Measurements from ENCODE around the gene BPIFB2. TPM values are rescaled to one million over a fixed set of nuclear protein-coding genes. Genes with fewer than 3 reads are reported as not detected.

BPIFB2 gene
- polyA plus RNA-seq, 3 donors = not detected

DNA sequence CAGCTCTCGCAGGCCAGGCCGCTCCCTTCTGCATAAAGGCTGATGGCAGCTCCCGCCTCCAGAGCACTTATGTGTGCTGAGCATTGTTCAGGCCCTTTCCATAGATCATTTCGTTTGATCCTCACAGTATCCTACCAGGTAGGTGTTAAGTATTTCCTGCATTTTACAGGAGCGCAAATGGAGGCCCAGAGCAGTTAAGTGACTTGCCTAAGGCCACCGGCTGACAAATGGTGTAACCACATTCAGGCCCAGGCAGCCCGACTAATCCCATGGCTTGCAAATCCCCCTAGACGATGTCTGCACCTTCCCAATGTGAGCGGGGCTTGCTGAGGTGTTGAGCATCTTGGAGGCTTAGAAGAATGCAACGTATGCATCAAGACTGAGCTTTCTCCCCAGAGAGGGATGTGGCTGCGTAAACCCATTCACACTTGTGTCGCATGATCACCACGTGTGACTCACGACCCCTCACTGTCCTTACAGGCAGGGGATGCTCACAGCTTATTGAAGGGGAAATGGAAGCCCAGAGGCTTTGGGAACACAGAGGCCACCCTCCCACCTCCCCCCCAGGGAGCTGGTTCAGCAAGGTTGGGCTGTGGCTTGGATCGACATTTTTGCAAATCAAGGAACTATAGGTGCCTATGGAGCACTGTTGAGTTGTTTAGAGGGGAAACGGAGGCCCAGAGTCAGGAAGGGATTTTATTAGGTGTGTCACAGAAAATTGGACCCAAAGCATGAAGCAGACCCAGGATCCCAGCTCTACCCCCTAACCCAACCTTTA lies 7.0 kb downstream of the BPIFB2 start:
- H3K27ac ChIP-seq (ENCODE audit: low read depth, low read length) = no peak overlapping the region
- WGBS, 3 donors = 33 to 65% (median 60%) methylated on average over 16 of the region's 16 CpGs

DNA sequence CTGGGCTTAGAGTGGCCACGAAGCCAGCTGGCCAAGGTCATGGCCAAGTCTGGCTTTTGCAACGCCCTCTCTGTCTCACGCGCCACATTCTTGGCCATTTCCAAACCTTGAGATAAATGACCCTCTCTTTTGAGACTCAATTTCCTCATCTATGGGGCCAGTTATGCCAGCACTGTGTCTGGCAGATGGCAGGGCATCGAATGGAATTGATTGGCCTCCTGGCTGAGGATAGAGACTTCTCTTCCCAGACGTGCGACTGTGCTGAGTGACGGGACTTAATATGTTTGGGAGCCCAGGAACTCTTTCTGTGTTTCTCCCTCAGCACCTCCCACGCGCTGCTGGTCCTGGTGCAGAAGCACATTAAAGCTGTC lies 7.6 kb downstream of the BPIFB2 start:
- no peak overlapping the region for H3K27ac ChIP-seq (ENCODE audit: low read depth, low read length)
- 51 to 70% (median 68%) methylated on average over 10 of the region's 10 CpGs for WGBS, 3 donors

DNA sequence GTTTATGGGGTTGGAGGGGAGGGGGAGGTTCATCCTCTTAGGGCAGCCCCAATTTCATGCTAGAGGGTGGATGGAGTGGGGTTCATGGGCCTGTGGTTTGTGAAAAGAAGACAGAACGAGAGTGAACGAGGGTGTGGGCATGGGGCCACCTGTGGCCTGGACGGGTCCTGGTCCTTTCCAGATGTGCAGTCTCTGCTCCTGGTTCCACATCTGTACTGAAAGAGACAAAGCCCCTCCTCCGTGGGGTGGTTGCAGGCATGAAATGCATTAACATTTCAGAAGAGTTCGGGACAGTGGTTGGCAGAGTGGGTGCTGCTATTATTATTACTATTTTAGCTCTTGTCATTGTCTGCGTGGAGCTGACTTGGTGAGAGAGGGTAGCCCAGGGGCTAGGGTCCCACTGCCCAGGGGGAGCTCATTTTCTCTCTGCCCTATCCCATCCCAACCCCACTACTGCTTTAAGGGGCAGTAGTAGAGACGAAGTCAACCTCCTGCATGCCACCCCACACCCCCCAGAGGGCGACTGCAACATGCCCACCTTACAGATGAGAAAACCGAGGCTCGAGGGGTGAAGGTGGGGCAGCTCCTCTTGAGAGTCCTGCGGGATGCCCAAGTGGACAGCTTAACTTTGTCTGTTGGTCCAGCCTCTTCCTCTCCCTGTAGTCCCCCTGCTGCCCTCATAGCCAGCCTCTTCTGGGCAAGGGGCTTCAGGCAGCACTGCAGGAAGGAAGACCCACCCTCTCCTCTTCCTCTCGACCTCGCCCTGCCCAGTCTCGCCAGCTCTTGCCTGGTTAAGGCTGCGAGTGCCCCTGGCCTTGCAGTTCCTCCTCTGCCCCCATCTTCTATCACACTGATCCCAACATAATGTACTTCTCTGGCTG lies 8.4 kb downstream of the BPIFB2 start:
- WGBS, 3 donors = 60 to 71% (median 62%) methylated on average over 15 of the region's 15 CpGs

DNA sequence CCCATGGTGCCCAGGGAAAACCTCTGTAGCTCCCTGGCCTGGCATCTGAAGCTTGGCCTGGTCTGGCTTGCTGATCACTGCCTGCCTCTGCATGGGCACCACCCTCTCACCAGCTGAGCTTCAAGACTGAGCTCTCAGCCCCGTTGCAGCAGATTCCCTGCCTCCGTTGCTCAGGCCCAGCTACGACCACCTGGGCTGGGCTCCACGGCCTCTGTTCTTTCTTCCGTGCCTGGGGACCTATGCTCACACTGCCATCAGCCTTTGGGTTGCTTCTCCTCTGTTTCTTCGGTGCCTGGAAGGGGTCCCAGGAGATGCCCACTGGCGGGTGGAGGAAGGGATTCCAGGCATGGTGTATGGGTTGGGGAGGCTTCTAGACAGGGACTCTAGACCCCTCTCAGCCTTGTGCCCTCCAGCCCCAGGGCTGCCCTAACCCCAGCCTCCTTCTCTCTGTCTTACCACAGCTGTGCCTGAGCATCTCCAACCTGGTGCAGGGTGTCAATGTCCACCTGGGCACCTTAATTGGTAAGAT lies 9.1 kb downstream of the BPIFB2 start:
- no peak overlapping the region for H3K27ac ChIP-seq (ENCODE audit: low read depth, low read length)
- 50 to 75% (median 65%) methylated on average over 7 of the region's 7 CpGs for WGBS, 3 donors

More for the DNA sequence above, 8.4 kb downstream of the BPIFB2 start:
- no peak overlapping the region for H3K27ac ChIP-seq (ENCODE audit: low read depth, low read length)

DNA sequence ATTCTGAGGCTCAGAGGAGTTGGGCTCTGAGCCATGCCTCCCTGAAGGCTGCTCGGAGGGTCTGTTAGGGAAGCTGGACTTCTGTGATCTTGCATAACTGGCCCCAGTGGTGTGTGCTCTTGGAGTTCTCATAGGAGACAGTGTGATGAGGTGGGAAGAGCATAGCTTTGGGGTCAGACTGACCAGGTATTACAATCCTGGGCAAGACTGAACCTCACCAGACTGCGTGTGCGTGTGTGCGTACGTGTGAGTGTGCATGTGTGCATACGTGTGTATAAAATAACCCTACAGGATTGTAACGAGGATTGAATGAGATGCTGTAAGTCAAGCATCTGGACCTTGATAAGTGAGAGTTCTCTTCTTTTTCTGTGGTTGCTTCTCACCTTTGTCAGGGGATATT lies 10.0 kb downstream of the BPIFB2 start:
- no peak overlapping the region for H3K27ac ChIP-seq (ENCODE audit: low read depth, low read length)
- 71 to 83% (median 76%) methylated on average over 7 of the region's 7 CpGs for WGBS, 3 donors

DNA sequence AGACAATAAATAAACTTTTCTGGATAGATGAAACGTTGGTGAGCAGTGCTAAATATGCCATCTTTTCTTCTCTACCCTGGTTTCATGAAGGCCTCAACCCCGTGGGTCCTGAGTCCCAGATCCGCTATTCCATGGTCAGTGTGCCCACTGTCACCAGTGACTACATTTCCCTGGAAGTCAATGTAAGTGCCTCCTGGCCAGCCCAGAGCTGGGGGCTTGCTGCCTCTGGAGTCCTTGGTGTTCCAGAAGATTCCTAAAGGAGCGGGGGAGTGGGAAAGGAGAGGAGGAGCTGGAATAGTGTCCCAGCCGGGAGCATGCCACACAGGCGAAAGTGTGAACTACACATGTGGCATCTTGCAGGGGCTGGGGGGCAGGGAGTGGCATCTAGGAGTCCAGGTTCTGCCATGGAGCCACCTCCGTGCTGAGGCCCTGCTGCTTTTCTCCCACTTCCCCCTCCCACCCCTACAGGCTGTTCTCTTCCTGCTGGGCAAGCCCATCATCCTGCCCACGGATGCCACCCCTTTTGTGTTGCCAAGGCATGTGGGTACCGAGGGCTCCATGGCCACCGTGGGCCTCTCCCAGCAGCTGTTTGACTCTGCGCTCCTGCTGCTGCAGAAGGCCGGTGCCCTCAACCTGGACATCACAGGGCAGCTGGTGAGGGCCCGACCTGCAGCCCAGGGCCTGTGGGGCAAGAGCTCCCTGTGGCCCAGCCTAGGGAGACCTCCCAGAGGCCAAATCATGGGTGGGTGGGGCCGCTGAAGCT lies 10.8 kb downstream of the BPIFB2 start:
- 56 to 74% (median 62%) methylated on average over 13 to 14 of the region's 14 CpGs for WGBS, 3 donors
- H3K27ac ChIP-seq (ENCODE audit: low read depth, low read length) = no peak overlapping the region

DNA sequence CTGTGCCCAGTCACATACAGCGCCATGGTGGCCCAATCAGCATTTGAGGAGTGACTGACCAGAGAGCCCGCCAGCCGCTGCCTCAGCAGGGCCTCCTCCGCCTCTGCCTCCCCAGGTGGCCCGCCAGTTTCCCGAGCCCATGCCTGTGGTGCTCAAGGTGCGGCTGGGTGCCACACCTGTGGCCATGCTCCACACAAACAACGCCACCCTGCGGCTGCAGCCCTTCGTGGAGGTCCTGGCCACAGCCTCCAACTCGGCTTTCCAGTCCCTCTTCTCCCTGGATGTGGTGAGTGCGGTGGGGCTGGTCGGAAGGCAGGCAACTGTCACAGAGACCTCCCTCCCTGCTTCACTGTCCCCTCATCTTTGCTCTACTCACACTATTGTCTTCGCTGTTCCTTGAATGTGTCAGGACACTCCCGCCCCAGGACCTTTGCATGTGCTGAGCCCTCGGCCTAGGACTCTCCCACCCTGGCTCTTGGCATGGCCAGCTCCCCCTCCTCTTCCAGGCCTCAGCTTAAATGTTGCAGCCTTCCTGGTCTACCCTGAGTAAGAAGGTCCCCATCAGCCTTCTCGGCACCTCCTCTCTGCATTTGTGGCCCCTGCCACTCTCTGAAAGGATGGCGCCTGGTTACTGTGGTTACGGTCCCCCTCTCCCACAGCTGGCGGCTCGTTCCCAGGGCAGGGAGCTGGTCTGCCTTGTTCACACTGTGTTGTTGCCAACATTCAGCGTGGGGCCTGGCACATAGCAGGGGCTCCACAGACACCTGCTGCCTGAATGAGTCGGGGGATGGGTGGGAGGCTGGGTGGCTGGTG lies 12.2 kb downstream of the BPIFB2 start:
- no peak overlapping the region for H3K27ac ChIP-seq (ENCODE audit: low read depth, low read length)
- WGBS, 3 donors = 81 to 89% (median 88%) methylated on average over 23 of the region's 23 CpGs

GRCh38 chr20:33020278-33021161 lies 13.0 kb downstream of the BPIFB2 start:
- 79 to 89% (median 88%) methylated on average over 18 of the region's 18 CpGs for WGBS, 3 donors
- H3K27ac ChIP-seq (ENCODE audit: low read depth, low read length) = no peak overlapping the region

DNA sequence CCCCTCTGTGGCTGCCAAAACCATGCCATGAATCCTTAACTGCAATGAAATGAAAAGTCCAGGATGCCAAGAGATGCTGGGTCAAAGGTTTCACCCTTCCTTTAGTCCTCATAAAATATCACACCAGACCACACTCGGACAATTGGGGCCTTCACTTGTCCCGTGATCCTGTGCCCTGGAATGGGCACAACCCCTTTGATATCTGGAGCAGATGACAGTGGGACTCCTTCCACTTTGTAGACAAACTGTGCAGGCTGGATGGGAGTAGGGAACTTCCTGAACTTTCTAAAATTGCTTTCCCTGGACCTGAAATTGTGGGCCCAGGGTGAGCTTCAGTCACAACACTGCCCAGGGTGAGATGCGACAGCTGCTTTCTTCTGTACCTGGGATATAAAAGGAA lies 14.4 kb downstream of the BPIFB2 start:
- WGBS, 3 donors = 58 to 74% (median 62%) methylated on average over 3 of the region's 3 CpGs
- no peak overlapping the region for H3K27ac ChIP-seq (ENCODE audit: low read depth, low read length)

DNA sequence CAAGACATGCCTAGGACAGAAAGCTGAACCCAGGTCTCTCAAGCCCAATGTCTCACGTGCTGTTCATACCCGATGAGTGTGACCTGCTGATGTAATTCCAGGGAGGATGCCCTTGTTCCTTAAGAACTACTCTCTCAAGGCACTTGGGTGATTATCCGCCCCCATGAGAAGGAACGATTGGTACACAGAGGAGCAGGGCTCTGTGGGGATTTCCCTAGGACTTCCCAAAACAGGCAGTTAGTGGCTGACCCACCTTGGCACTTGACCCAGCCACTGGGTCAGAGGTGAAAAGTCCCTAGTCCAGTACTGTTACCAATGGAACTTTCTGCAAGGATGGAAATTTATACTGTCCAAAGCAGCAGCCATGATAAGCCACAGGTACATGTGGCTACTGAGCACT lies 14.8 kb downstream of the BPIFB2 start:
- 53 to 66% (median 60%) methylated on average over 4 of the region's 4 CpGs for WGBS, 3 donors
- H3K27ac ChIP-seq (ENCODE audit: low read depth, low read length) = no peak overlapping the region

DNA sequence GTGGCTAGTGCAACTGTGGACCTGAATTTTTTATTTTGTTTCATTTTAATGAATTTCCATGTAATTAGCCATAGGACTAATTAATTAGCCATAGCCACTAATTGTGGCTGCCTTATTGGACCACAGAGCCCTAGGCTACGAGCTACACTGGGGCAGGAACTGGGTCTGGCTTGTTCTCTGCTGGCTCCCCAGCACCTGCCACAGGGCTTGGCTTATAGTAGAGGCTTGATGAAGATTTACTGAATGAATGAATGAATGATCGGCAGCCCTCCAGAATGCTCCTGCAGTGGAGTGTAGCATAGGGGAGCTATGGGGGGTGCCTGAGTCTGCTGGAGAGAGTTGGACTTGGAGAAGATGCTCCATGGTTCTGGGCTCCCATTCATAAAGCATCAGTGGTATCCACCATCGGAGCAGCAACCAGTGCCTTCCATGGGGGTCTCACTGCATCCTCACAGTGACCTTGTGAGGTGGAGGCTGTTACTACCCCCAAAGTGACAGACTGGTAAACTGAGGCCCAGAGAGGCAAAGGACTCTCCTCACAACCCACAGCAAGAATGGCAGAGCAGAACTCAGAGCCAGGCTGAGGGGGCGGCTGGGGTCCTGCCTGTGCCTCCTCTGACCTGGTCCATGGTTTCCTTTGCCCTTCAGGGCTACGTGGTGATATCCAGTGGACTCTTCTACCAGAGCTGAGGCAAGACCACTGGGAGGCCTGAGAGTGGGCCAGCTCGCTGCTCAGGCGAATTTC lies 15.4 kb downstream of the BPIFB2 start:
- WGBS, 3 donors = 73 to 80% (median 78%) methylated on average over 7 of the region's 7 CpGs
- no peak overlapping the region for H3K27ac ChIP-seq (ENCODE audit: low read depth, low read length)

DNA sequence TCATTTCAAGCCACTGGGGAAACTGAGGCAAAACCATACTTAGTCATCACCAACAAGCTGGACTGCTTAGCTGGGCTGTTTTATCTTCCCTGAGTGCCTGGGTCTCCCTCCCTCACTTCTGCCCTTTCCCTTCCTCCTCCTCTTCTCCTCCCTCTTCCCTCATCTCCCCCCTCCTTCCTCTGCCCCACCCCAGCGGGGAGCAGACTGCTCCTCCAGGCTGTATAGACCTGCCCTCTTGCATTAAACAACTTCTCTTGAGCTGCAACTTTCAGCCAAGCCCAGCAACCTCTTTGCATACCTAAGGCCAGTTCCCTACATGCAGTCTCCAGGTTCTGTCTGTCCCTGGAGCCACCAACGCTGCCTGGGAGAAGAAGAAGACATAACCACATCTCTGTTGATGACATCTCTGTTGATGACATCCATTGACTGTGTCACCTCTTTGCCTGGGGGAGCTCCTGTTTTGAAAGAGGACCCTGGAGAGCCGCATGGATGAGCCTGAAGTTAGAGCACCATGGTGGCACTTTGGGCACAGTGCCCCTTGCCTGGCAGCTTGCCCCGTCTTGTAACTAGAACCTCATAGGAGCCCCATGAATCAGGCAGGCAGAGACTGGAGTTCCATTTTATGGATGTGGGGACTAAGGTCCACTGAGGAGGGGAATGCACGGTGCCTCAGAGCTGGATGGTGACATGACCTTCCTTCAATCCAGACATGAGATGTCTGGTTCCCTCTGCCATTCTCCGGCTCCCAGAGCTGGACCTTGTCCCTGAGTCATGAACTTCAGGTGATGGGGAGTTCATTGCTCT lies 16.1 kb downstream of the BPIFB2 start:
- WGBS, 3 donors = 56 to 70% (median 67%) methylated on average over 6 of the region's 6 CpGs
- H3K27ac ChIP-seq (ENCODE audit: low read depth, low read length) = no peak overlapping the region

GRCh38 chr20:33024243-33024560 lies 16.7 kb downstream of the BPIFB2 start:
- H3K27ac ChIP-seq (ENCODE audit: low read depth, low read length) = no peak overlapping the region
- WGBS, 3 donors = 64 to 82% (median 68%) methylated on average over 1 of the region's 1 CpG

DNA sequence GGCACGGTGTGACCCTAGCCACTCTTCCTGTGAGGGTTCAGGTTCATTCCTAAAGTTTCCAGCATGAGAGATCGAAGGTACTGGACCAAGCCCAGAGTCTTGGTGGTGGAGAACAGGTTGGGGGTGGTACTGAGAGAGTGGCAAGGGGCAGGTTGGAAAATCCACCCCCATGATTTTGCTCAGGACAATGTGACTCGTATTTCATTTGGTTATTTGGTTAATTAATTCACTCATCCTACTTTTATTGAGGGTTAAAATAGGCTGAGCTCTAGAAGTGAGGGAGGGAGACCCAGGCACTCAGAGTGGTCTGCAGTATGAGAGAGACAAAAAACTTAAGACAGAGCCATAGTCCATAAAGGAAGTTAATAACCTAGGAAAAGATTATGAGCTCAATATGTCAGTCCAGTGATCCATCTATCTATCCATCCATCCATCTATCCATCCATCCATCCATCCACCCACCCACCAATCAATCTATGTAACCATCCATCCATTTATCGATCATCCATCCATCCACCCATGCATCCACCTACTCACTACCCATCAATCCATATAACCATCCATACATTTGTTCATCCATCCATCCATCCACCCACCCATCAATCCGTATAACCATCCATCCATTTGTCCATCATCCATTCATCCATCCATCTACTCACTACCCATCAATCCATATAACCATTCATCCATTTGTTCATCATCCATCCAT lies 17.3 kb downstream of the BPIFB2 start:
- WGBS, 3 donors = 59 to 76% (median 75%) methylated on average over 5 of the region's 5 CpGs
- H3K27ac ChIP-seq (ENCODE audit: low read depth, low read length) = no peak overlapping the region

DNA sequence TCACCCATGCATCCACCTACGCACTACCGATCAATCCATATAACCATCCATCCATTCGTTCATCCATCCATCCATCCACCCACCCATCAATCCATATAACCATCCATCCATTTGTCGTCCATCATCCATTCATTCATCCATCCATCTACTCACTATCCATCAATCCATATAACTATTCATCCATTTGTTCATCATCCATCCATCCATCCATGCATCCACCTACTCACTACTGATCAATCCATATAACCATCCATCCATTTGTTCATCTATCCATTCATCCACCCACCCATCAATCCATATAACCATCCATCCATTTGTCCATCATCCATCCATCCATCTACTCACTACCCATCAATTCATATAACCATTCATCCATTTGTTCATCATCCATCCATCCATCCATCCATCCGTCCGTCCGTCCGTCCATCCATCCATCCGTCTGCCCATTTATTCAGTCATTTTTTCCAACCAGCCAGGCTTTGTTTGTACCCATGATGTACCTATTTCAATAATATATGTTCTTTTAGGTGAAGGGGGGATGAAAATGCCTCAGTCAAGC lies 17.9 kb downstream of the BPIFB2 start:
- WGBS, 3 donors = 50 to 97% (median 52%) methylated on average over 9 of the region's 9 CpGs
- H3K27ac ChIP-seq (ENCODE audit: low read depth, low read length) = no peak overlapping the region

All from adipose tissue (tissue), 3 donors.